Mesothelial cell of epicardium (in vitro differentiated cells): ENCODE results near the gene GAL3ST2. TPM values are rescaled to one million over a fixed set of nuclear protein-coding genes. Genes with fewer than 3 reads are reported as not detected.

Experiments used
- DNase-seq, 2 experiments: peaks; one replicate each; pipeline ENCODE4 v3.0.0; 2021; ENCODE audit warnings: low spot score in 2 of 2; ENCODE audit not compliant: unreplicated experiment in 2 of 2
- H3K27ac Mint-ChIP-seq: 2 replicates; pipeline ENCODE4 v1.8.0; 2021; ENCODE audit warnings: mixed read lengths
- H3K27me3 Mint-ChIP-seq: 2 replicates; pipeline ENCODE4 v1.8.0; 2021; ENCODE audit warnings: low read depth, mixed read lengths
- H3K36me3 Mint-ChIP-seq: 2 replicates; pipeline ENCODE4 v1.8.0; 2021; ENCODE audit warnings: mixed read lengths
- H3K4me1 Mint-ChIP-seq: 2 replicates; pipeline ENCODE4 v1.8.0; 2021; ENCODE audit warnings: mixed read lengths
- H3K4me3 Mint-ChIP-seq: 2 replicates; pipeline ENCODE4 v1.8.0; 2021; ENCODE audit warnings: mild to moderate bottlenecking, moderate library complexity, mixed read lengths
- H3K9me3 Mint-ChIP-seq: 2 replicates; pipeline ENCODE4 v1.8.0; 2021; ENCODE audit warnings: mixed read lengths
- CTCF ChIP-seq: fragments of 200-600 bp; sonication (generic); IDR thresholded peaks from one replicate; pipeline ENCODE4 v1.5.0; 2021; ENCODE audit warnings: antibody characterized with exemption; ENCODE audit not compliant: unreplicated experiment
- total RNA-seq: library from RNA; stranded (reverse); gene quantifications from 3 replicates; pipeline ENCODE4 v1.2.1, GENCODE V29; 2021

The GAL3ST2 gene
- total RNA-seq, 1 donor from 2014 or later = 1.1 TPM

- H3K36me3 Mint-ChIP-seq = no peaks in the 10 kb centered on the region
- no peak for DNase-seq
- H3K9me3 Mint-ChIP-seq = no peaks in the 10 kb centered on the region
- no peak for TF ChIP-seq CTCF
- H3K4me1 Mint-ChIP-seq = peaks cover 13% of the 10 kb centered on the region
- no peak overlapping the region for H3K27ac Mint-ChIP-seq
- H3K4me3 Mint-ChIP-seq = no peak overlapping the region
- H3K27me3 Mint-ChIP-seq = peaks cover 32% of the 10 kb centered on the region
These were observed 69.8 kb downstream of the GAL3ST2 start for GRCh38 chr2:241846406-241846805.

DNA sequence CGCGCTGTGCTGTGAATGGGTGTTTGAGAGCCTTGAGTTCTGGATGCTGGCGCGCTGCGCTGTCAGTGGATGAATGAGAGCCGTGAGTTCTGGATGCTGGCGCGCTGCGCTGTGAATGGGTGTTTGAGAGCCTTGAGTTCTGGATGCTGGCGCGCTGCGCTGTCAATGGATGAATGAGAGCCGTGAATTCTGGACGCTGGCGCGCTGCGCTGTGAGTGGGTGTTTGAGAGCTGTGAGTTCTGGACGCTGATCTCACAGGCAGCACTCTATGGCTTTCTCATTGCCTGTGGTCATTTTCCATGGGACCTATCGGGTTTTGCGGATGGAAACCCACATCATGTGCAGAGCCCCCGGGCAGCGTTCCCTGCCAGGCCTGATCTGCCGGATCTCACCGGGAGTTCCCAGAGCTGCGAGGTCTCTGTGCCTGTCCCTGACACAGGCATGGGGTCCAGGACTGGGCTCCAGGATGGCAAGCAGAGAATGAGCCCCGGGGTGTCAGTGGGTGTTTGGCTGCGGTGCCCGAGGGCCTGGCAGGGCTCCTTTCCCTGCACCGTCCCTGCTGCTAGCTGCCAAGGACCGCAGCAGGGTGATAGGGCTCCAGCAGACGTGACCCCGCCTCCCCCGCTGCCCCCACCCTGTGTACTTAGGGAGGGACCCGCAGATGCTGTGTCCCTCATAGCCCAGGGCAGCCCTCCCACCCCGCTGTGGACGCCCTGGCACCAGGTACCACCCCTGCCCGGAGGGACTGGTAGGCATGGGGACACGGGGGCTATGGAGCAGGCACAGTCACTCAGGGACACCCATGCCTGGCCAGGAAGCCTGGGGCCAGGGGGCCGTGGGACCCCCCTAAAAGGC is 72.4 kb downstream of the GAL3ST2 start:
- Mint-ChIP-seq H3K36me3 (no peaks in the 10 kb centered on the region), H3K4me1 (peaks cover 5% of the 10 kb centered on the region), H3K4me3 (no peak overlapping the region), H3K27ac (no peak overlapping the region), H3K9me3 (no peaks in the 10 kb centered on the region), H3K27me3 (peaks cover 29% of the 10 kb centered on the region)
- DNase-seq = no peak
- no peak for TF ChIP-seq CTCF

GRCh38 chr2:241849616-241850543 is 73.3 kb downstream of the GAL3ST2 start:
- no peak for DNase-seq
- Mint-ChIP-seq H3K27ac (no peak overlapping the region), H3K9me3 (no peaks in the 10 kb centered on the region), H3K4me3 (no peak overlapping the region), H3K36me3 (no peaks in the 10 kb centered on the region), H3K27me3 (peaks cover 26% of the 10 kb centered on the region), H3K4me1 (peaks cover 2% of the 10 kb centered on the region)
- no peak for TF ChIP-seq CTCF

GRCh38 chr2:241850544-241851324 is 74.1 kb downstream of the GAL3ST2 start:
- no peak for DNase-seq
- H3K4me1 Mint-ChIP-seq = no peaks in the 10 kb centered on the region
- TF ChIP-seq CTCF = no peak
- no peak overlapping the region for H3K27ac Mint-ChIP-seq
- no peaks in the 10 kb centered on the region for H3K36me3 Mint-ChIP-seq
- no peaks in the 10 kb centered on the region for H3K9me3 Mint-ChIP-seq
- no peak overlapping the region for H3K4me3 Mint-ChIP-seq
- peaks cover 17% of the 10 kb centered on the region for H3K27me3 Mint-ChIP-seq
